ENCODE data around the gene TMPRSS11A. TPM values are rescaled to one million over a fixed set of nuclear protein-coding genes. Genes with fewer than 3 reads are reported as not detected.

TMPRSS11A gene
- polyA plus RNA-seq, 3 donors, result 0.17 TPM; not detected in 2

DNA sequence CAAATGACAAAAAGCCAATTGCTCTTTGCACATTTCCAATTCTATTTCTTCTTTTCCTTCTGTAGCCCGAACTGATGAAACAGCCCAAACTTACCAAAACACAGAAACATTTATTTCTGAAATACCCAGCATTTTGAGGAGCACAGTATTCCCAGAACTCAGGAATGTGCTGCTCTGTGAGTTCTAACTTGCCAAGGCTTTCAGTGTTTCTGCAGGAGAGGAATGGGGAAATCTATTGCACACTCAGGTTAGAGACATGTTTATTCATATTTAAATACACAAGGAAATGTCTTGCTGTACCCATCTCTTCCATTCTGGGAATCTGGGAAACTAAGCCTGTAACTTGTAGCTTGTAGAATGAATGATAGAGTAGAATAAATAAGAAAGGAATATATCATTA is 90.2 kb downstream of the TMPRSS11A start:
- no peak for DNase-seq

DNA sequence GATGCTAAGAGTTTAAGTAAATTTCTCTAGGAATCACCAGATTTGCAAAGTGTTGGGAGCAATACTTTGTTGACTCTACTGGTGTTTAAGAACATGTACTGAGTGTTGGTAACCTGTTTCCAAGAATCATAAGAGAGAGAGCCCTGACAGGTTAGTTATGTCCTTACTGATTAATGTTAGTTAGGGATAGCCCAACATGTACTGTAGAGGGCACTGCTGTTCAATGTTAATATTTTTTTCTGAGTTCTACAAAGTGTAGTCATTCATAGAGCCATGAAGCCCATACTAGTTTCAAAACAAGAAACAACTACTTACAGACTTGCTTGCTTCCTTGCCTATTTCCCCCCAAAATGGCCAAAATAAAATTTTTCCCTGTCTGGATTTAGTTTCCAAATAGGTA is 91.4 kb downstream of the TMPRSS11A start:
- DNase-seq, result no peak

DNA sequence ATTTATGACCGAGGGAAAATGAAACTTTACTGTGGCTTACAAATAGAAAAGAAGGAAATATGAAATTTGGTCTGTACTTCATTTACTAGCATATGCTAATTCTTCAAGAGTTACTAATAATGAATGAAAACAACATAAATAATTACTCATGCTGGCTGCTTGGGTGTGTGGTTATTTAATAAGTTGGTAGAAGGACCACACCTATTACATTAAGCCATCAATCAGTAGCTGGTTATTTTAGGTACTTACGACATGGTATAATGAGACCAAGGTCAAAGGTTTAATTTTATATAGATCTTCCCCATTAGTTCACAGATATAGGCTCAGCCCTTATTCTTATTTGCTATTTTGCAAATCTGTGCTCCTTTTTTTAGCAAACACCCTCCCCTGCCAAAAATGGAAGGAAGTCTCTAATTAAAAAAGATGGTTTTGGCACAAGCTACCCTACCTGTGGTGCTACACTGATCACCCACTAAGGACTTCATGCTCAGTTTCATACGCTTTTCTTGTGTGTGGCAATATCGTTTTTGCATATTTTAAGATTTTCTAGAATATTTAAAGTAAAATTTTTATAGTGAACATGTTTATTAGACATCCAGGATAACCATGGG is 93.6 kb downstream of the TMPRSS11A start:
- no peak for DNase-seq

DNA sequence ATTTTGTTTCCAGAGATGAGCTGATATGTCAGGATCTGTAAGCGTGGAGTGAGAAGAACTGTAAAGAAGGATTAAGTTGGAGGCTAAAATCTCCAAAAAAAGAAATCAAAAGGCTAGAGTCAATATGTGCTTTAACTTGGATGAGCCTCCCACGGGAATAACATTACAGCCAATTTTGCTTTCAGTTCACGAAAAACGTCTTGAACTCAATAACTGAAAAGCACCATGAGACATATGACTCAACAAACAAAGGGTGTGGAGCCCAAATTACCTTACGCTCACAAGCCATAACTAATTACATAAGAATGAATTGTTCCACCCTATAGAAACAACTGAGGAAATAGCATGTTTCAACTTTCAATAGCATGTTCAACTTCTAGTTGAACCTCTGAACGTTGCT is 101.8 kb downstream of the TMPRSS11A start:
- no peak for DNase-seq

Other genes with a start within 250 kb of the TMPRSS11A start
- gene GNRHR, start 209.1 kb downstream of the TMPRSS11A start, polyA plus RNA-seq (ENCODE audit: insufficient read length in 3 of 3), result under 1 TPM; 0.48 to 0.99 (median 0.81) TPM
- gene TMPRSS11D, start 79.5 kb downstream of the TMPRSS11A start, polyA plus RNA-seq (ENCODE audit: insufficient read length in 3 of 3), result under 1 TPM in 1 of 3 donors, not detected in 2; 0.27 TPM
- under 1 TPM in 2 of 3 donors, not detected in 1; 0.10 to 0.13 TPM for gene TMPRSS11F, start 166.4 kb upstream of the TMPRSS11A start, polyA plus RNA-seq (ENCODE audit: insufficient read length in 3 of 3)

Data from renal pelvis (tissue), 4 donors.